ENCODE data around the gene IL3RA.

IL3RA gene

GRCh38 chrX:1407035-1407434 is 70.5 kb downstream of the IL3RA start:
- Mint-ChIP-seq H3K27ac (no peak overlapping the region), H3K27me3 (no peaks in the 10 kb centered on the region), H3K4me1 (ENCODE audit: low read depth) (no peaks in the 10 kb centered on the region), H3K9me3 (no peaks in the 10 kb centered on the region), H3K36me3 (ENCODE audit: low read depth) (peaks cover 2% of the 10 kb centered on the region), H3K4me3 (no peak overlapping the region)
- intact Hi-C loops (cut with micrococcal nuclease), result no loop called here

GRCh38 chrX:1411326-1411725 is 74.7 kb downstream of the IL3RA start:
- intact Hi-C loops (cut with micrococcal nuclease), result no loop called here
- Mint-ChIP-seq H3K27me3 (no peaks in the 10 kb centered on the region), H3K9me3 (no peaks in the 10 kb centered on the region), H3K36me3 (ENCODE audit: low read depth) (no peaks in the 10 kb centered on the region), H3K4me3 (no peak overlapping the region), H3K27ac (no peak overlapping the region), H3K4me1 (ENCODE audit: low read depth) (no peaks in the 10 kb centered on the region)

- intact Hi-C loops (cut with micrococcal nuclease), result no loop called here
- no peaks in the 10 kb centered on the region for H3K9me3 Mint-ChIP-seq
- no peaks in the 10 kb centered on the region for H3K4me1 Mint-ChIP-seq (ENCODE audit: low read depth)
- H3K27ac Mint-ChIP-seq, result no peak overlapping the region
- no peaks in the 10 kb centered on the region for H3K27me3 Mint-ChIP-seq
- H3K36me3 Mint-ChIP-seq (ENCODE audit: low read depth), result no peaks in the 10 kb centered on the region
- H3K4me3 Mint-ChIP-seq, result no peak overlapping the region
These were observed 76.1 kb downstream of the IL3RA start for GRCh38 chrX:1412551-1413161.

GRCh38 chrX:1416327-1416784 is 79.8 kb downstream of the IL3RA start:
- Mint-ChIP-seq H3K27ac (no peak overlapping the region), H3K27me3 (no peaks in the 10 kb centered on the region), H3K4me1 (ENCODE audit: low read depth) (peaks cover 8% of the 10 kb centered on the region), H3K4me3 (no peak overlapping the region), H3K9me3 (no peaks in the 10 kb centered on the region), H3K36me3 (ENCODE audit: low read depth) (no peaks in the 10 kb centered on the region)
- intact Hi-C loops (cut with micrococcal nuclease), result no loop called here

DNA sequence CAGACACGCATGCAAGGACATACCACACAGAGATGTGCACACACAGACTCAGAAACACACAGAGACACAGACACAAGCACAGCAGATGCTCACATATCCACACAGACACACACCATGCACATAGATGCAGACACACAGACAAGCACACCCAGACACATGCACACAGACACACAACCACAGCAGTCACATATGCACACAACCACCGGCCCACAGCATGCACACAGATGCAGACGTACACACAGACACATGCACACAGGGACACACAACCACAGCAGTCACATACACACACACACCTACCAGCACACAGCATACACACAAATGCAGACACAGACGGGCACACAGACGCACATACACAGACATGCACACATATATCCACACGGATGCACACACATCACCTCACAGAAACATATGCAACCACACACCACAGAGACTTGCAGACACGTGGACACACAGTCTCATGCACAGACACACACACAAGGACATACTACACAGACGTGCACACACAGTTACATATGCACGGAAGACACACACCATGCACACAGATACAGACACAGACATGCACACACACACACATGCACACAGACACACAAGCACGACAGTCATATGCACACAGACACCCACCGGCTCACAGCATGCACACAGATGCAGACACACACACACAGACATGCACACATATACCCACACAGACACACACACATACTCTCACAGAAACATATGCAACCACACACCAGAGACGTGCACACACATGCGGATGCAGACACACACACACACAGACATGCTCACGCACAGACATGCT is 80.6 kb downstream of the IL3RA start:
- no peak overlapping the region for H3K27ac Mint-ChIP-seq
- no peaks in the 10 kb centered on the region for H3K27me3 Mint-ChIP-seq
- peaks cover 8% of the 10 kb centered on the region for H3K4me1 Mint-ChIP-seq (ENCODE audit: low read depth)
- intact Hi-C loops (cut with micrococcal nuclease), result no loop called here
- H3K9me3 Mint-ChIP-seq, result peaks cover 7% of the 10 kb centered on the region
- H3K4me3 Mint-ChIP-seq, result no peak overlapping the region
- no peaks in the 10 kb centered on the region for H3K36me3 Mint-ChIP-seq (ENCODE audit: low read depth)

DNA sequence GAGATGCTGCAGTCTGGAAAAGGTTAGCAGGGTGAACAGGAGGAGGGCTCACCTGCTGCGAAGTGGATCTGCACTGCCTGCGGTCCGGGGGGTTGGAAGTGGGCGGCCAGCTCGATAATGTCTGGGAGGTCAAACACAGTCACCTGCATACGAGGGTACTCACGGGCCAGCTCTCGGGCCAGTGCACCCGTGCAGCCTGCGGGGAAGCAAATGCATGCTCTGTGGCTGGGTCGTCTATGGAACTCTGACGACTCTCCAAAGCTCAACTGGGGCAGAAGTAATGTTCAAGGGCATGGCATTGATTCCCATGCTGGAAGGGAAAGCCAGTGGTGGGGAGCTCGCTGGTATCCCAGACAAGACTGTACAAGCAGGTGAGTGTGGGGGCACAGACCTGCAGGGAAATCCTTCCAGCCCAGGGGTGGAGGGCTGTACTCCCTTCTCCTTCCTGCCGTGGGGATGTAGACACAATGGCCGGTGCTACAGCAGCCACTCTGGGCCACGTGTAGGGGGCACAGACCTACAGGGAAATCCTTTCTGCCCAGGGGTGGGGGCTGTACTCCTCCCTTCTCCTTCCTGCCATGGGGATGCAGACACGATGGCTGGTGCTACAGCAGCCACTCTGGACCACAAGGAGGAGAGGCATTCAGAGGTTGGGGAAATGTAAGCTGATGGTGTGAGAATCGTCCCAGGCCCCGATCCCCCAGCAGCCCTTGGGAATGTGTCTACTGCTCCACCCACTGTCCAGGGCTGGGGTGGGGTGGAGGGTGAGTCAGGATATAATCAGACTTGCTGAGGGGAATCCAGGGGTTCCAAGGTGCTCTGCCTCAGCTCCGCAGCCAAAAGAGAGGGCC is 81.6 kb downstream of the IL3RA start:
- Mint-ChIP-seq H3K36me3 (ENCODE audit: low read depth) (no peaks in the 10 kb centered on the region), H3K27ac (no peak overlapping the region)

DNA sequence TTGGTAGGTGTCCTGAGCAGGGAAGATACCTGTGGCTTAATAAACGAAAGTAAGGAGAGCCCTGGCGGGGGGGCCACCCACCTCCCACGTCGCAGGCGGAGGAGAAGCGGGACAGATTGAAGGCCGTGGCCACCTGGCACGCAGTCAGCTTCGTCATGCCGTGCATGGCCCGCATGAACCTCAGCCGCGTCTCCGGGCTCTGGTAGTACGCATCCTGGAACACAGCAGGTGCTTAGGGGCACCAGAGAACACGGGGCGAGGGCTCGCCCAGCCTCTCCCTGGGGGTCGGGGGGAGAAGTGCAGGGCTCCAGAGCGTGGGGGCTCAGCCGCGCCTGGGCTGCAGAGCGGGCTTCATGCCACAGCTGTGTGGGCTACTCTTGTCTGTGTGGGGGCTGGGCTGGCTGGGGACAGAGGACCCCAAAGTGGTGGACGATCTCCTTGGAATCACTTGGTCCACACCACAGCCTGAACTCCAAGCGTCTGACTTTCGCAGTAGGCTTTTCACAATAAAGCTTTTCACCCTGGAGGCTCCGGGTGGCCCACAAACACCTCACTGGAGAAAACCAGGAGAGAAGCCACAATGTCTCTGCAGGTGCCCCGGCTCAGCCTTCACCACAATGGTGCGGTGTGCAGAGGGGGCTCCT is 82.4 kb downstream of the IL3RA start:
- H3K4me3 Mint-ChIP-seq, result no peak overlapping the region

More for the DNA sequence above, 81.6 kb downstream of the IL3RA start:
- H3K9me3 Mint-ChIP-seq, result peaks cover 10% of the 10 kb centered on the region
- intact Hi-C loops (cut with micrococcal nuclease), result no loop called here
- no peak overlapping the region for H3K4me3 Mint-ChIP-seq
- peaks cover 8% of the 10 kb centered on the region for H3K4me1 Mint-ChIP-seq (ENCODE audit: low read depth)
- H3K27me3 Mint-ChIP-seq, result no peaks in the 10 kb centered on the region

GRCh38 chrX:1419545-1420355 is 83.2 kb downstream of the IL3RA start:
- peaks cover 8% of the 10 kb centered on the region for H3K4me1 Mint-ChIP-seq (ENCODE audit: low read depth)
- peak overlapping the region; percentile 10 for H3K27ac Mint-ChIP-seq
- H3K9me3 Mint-ChIP-seq, result peaks cover 26% of the 10 kb centered on the region
- intact Hi-C loops (cut with micrococcal nuclease), result no loop called here
- H3K36me3 Mint-ChIP-seq (ENCODE audit: low read depth), result no peaks in the 10 kb centered on the region
- no peak overlapping the region for H3K4me3 Mint-ChIP-seq
- H3K27me3 Mint-ChIP-seq, result no peaks in the 10 kb centered on the region

More for the DNA sequence above, 82.4 kb downstream of the IL3RA start:
- peaks cover 19% of the 10 kb centered on the region for H3K9me3 Mint-ChIP-seq
- H3K4me1 Mint-ChIP-seq (ENCODE audit: low read depth), result peaks cover 8% of the 10 kb centered on the region
- no peaks in the 10 kb centered on the region for H3K27me3 Mint-ChIP-seq
- H3K36me3 Mint-ChIP-seq (ENCODE audit: low read depth), result no peaks in the 10 kb centered on the region
- intact Hi-C loops (cut with micrococcal nuclease), result no loop called here
- H3K27ac Mint-ChIP-seq, result no peak overlapping the region

DNA sequence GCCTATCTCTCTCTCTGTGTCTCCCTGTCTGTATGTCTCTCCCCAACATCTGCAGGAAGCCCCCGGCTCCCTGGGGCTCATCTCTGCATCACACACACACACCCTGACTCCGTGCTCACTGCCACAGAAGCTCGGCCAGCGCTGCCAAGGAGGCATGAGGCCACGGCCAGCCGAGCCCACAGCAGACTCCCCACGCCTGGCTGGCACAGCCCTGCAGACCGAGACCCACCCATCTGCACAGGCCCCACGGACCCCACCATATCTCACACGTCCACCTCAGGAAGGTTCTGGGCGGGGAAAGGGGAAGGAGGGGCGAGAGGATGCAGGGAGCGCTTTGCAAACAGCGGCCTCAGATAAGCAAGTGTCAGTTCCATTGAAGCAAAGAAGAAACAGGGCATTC is 83.8 kb downstream of the IL3RA start:
- Mint-ChIP-seq H3K4me3 (no peak overlapping the region), H3K36me3 (ENCODE audit: low read depth) (no peaks in the 10 kb centered on the region), H3K27ac (peak overlapping the region; percentile 10), H3K27me3 (no peaks in the 10 kb centered on the region), H3K9me3 (peaks cover 32% of the 10 kb centered on the region), H3K4me1 (ENCODE audit: low read depth) (peaks cover 8% of the 10 kb centered on the region)
- intact Hi-C loops (cut with micrococcal nuclease), result no loop called here

- Mint-ChIP-seq H3K9me3 (peaks cover 35% of the 10 kb centered on the region), H3K4me3 (no peak overlapping the region), H3K27ac (no peak overlapping the region), H3K4me1 (ENCODE audit: low read depth) (peaks cover 8% of the 10 kb centered on the region), H3K27me3 (no peaks in the 10 kb centered on the region), H3K36me3 (ENCODE audit: low read depth) (no peaks in the 10 kb centered on the region)
- intact Hi-C loops (cut with micrococcal nuclease), result no loop called here
These were observed 85.0 kb downstream of the IL3RA start for GRCh38 chrX:1421433-1422134.

GRCh38 chrX:1422135-1422465 is 85.5 kb downstream of the IL3RA start:
- Mint-ChIP-seq H3K4me1 (ENCODE audit: low read depth) (peaks cover 8% of the 10 kb centered on the region), H3K4me3 (no peak overlapping the region), H3K27ac (no peak overlapping the region), H3K9me3 (peaks cover 35% of the 10 kb centered on the region), H3K36me3 (ENCODE audit: low read depth) (no peaks in the 10 kb centered on the region), H3K27me3 (no peaks in the 10 kb centered on the region)
- intact Hi-C loops (cut with micrococcal nuclease), result no loop called here

GRCh38 chrX:1423215-1423614 is 86.6 kb downstream of the IL3RA start:
- Mint-ChIP-seq H3K36me3 (ENCODE audit: low read depth) (no peaks in the 10 kb centered on the region), H3K27me3 (no peaks in the 10 kb centered on the region), H3K9me3 (peaks cover 35% of the 10 kb centered on the region), H3K27ac (no peak overlapping the region), H3K4me1 (ENCODE audit: low read depth) (peaks cover 8% of the 10 kb centered on the region), H3K4me3 (no peak overlapping the region)
- intact Hi-C loops (cut with micrococcal nuclease), result no loop called here

All from dendritic cell treated with granulocyte-macrophage colony-stimulating factor and Interleukin-4, amounts not matched to agents 40 ng/mL and 50 ng/mL, for 4 days (primary cell).